SK-N-SH (cell line): ENCODE results near the gene MORF4L1. TPM values are rescaled to one million over a fixed set of nuclear protein-coding genes. Genes with fewer than 3 reads are reported as not detected.

Experiments
- CTCF ChIA-PET: fragments of 300-600, 350-600 bp; formaldehyde crosslinking; extraction: SDS; loops from one replicate; lab custom pipeline; 2021; lab: Yijun Ruan, JAX
- POLR2A ChIA-PET: fragments of 350-600 bp; sonication (Branson Sonifier 250); formaldehyde crosslinking; extraction: SDS; loops from one replicate; lab custom pipeline; 2020; ENCODE audit warnings: antibody characterized with exemption, inconsistent platforms; lab: Yijun Ruan, JAX
- DNase-seq: peaks from one replicate; pipeline ENCODE4 v3.0.0; 2012
- H2AFZ ChIP-seq: fragments of 200-600 bp; sonication (generic); 2 replicates; pipeline ENCODE4 v1.8.1; 2016; ENCODE audit warnings: antibody characterized with exemption, mild to moderate bottlenecking, low read depth
- H3F3A ChIP-seq: fragments of 200-600 bp; sonication (generic); replicated peaks from 2 replicates; pipeline ENCODE3; 2016; ENCODE audit warnings: antibody characterized with exemption, mild to moderate bottlenecking; ENCODE audit not compliant: insufficient read depth
- H3K27ac ChIP-seq, 2 experiments: fragments of 200-500 bp in 1 of 2; fragments of 200-600 bp in 1 of 2; sonication (Bioruptor generic) in 1 of 2; sonication (generic), shearing (Covaris generic) in 1 of 2; 2 replicates each; pipeline versions ENCODE4 v1.5.1 to v1.6.1; 2014 to 2016; ENCODE audit warnings: low read depth in 2 of 2, inconsistent platforms in 1 of 2, low read length in 1 of 2, mild to moderate bottlenecking in 1 of 2, mixed read lengths in 1 of 2
- H3K27me3 ChIP-seq: fragments of 200-600 bp; sonication (generic), shearing (Covaris generic); 2 replicates; pipeline ENCODE4 v1.6.1; 2016; ENCODE audit warnings: mixed run types; ENCODE audit not compliant: insufficient read depth
- H3K36me3 ChIP-seq, 2 experiments: fragments of 200-500 bp in 1 of 2; fragments of 200-600 bp in 1 of 2; sonication (Bioruptor generic) in 1 of 2; sonication (generic) in 1 of 2; replicated peaks in 1 of 2; 2 replicates each; pipeline versions ENCODE3 to v1.5.1; 2014 to 2016; ENCODE audit warnings: low read length in 1 of 2, mild to moderate bottlenecking in 1 of 2; ENCODE audit not compliant: insufficient read depth in 2 of 2, control insufficient read depth in 1 of 2
- H3K4me1 ChIP-seq, 2 experiments: fragments of 200-500 bp in 1 of 2; fragments of 200-600 bp in 1 of 2; sonication (Bioruptor generic) in 1 of 2; sonication (generic), shearing (Covaris generic) in 1 of 2; 2 replicates each; pipeline versions ENCODE4 v1.5.1 to v1.6.1; 2014 to 2016; ENCODE audit warnings: low read depth in 1 of 2, low read length in 1 of 2, mixed run types in 1 of 2; ENCODE audit not compliant: insufficient read depth in 2 of 2, control insufficient read depth in 1 of 2
- H3K4me2 ChIP-seq: fragments of 200-600 bp; sonication (generic), shearing (Covaris generic); 2 replicates; pipeline ENCODE4 v1.6.1; 2017; ENCODE audit warnings: mixed run types
- H3K4me3 ChIP-seq, 2 experiments: fragments of 200-500 bp in 1 of 2; fragments of 200-600 bp in 1 of 2; sonication (Bioruptor generic) in 1 of 2; sonication (generic), shearing (Covaris generic) in 1 of 2; 2 replicates each; pipeline versions ENCODE4 v1.5.1 to v1.8.1; 2014 to 2016; ENCODE audit warnings: low read depth in 2 of 2, inconsistent platforms in 1 of 2, low read length in 1 of 2, mild to moderate bottlenecking in 1 of 2, mixed read lengths in 1 of 2, moderate library complexity in 1 of 2
- H3K79me2 ChIP-seq: fragments of 200-600 bp; sonication (generic); 2 replicates; pipeline ENCODE4 v1.8.1; 2017; ENCODE audit warnings: mild to moderate bottlenecking; ENCODE audit not compliant: insufficient read depth
- H3K9ac ChIP-seq: fragments of 200-600 bp; sonication (generic); 2 replicates; pipeline ENCODE4 v1.6.1; 2017; ENCODE audit warnings: mixed run types
- H3K9me2 ChIP-seq: fragments of 200-600 bp; sonication (generic); 2 replicates; pipeline ENCODE4 v1.6.1; 2017; ENCODE audit warnings: mixed run types
- H3K9me3 ChIP-seq: fragments of 200-600 bp; sonication (generic); 2 replicates; pipeline ENCODE4 v1.6.1; 2017; ENCODE audit warnings: mixed run types, mild to moderate bottlenecking, moderate library complexity
- H4K20me1 ChIP-seq: fragments of 200-600 bp; sonication (generic); 2 replicates; pipeline ENCODE4 v1.6.1; 2017; ENCODE audit warnings: mild to moderate bottlenecking, mixed run types; ENCODE audit not compliant: insufficient read depth
- CHD2 ChIP-seq: fragments of 150-350 bp; IDR thresholded peaks from 2 replicates; pipeline ENCODE4 v1.6.1; 2018; ENCODE audit warnings: low read length; ENCODE audit not compliant: partially characterized antibody
- ELF1 ChIP-seq: IDR thresholded peaks from 2 replicates; pipeline ENCODE4 v1.4.0; 2012
- EZH2phosphoT487 ChIP-seq: fragments of 200-600 bp; sonication (generic); IDR thresholded peaks from 2 replicates; pipeline ENCODE4 v1.6.1; 2017; ENCODE audit warnings: low read depth, mixed run types, mild to moderate bottlenecking, antibody characterized with exemption, moderate library complexity, borderline replicate concordance
- FOSL2 ChIP-seq: IDR thresholded peaks from 2 replicates; pipeline ENCODE4 v1.4.0; 2012; ENCODE audit warnings: low read depth, mild to moderate bottlenecking, moderate library complexity, borderline replicate concordance
- GATA2 ChIP-seq: sonication (generic); formaldehyde crosslinking; IDR thresholded peaks from 2 replicates; pipeline ENCODE4 v1.5.0; 2020; ENCODE audit warnings: mild to moderate bottlenecking, missing genetic modification reagents
- MEF2A ChIP-seq: IDR thresholded peaks from 2 replicates; pipeline ENCODE4 v1.4.0; 2012; ENCODE audit warnings: low read depth, borderline replicate concordance
- RCOR1 ChIP-seq: fragments of 150-350 bp; IDR thresholded peaks from 2 replicates; pipeline ENCODE4 v1.6.1; 2017; ENCODE audit warnings: antibody characterized with exemption, low read length
- REST ChIP-seq: IDR thresholded peaks from 2 replicates; pipeline ENCODE4 v1.6.1; 2012; ENCODE audit warnings: mild to moderate bottlenecking, low read depth, low read length, moderate library complexity
- RXRA ChIP-seq: IDR thresholded peaks from 2 replicates; pipeline ENCODE4 v1.4.0; 2012; ENCODE audit warnings: low read depth, mild to moderate bottlenecking, borderline replicate concordance
- ZBTB33 ChIP-seq: IDR thresholded peaks from 2 replicates; pipeline ENCODE4 v1.4.0; 2012; ENCODE audit warnings: low read depth, borderline replicate concordance
- WGBS: methylation state at CpG from one replicate; pipeline ENCODE4 v1.1.6; 2017; ENCODE audit warnings: low lambda C conversion rate; 5-methylcytosine and 5-hydroxymethylcytosine counted together
- polyA plus RNA-seq, 3 experiments: library from polyadenylated mRNA; depleted of rRNA; stranded (reverse); fragments of >200 nt; gene quantifications; 2 replicates each; pipeline ENCODE4 v1.2.3, GENCODE V29; 2012

The MORF4L1 gene
- polyA plus RNA-seq, 1 of the 3 experiments (the other 2 are of a cell fraction) = 163 TPM

- no peak for TF ChIP-seq REST
- no peak for TF ChIP-seq ELF1
- no peak for TF ChIP-seq EZH2phosphoT487
Observed at GRCh38 chr15:78923480-78924360, 51.0 kb downstream of the MORF4L1 start (continued).

- Histone ChIP-seq H4K20me1 (0 out of 2 replicates have a peak, but pooled peaks cover 4% of the 10 kb centered on the region), H3K9me2 (no peaks in the 10 kb centered on the region), H3K27ac (no peak overlapping the region), H3K9me3 (no peaks in the 10 kb centered on the region), H3F3A (no peaks in the 10 kb centered on the region), H3K9ac (no peak overlapping the region), H3K79me2 (no peaks in the 10 kb centered on the region), H3K4me3 (no peak overlapping the region), H2AFZ (no peak overlapping the region), H3K4me1 (peaks cover 0 to 3% of the 10 kb centered on the region in 2 experiments; a peak in 1 of 4 replicates), H3K4me2 (no peak overlapping the region), H3K36me3 (peaks cover 20 to 36% of the 10 kb centered on the region in 2 experiments)
- WGBS = 89% methylated on average over 7 of the region's 10 CpGs
- CTCF ChIA-PET = interaction anchor here (1.3 to 8.0 kb wide), 3 partner anchors 16 to 259 kb away, joined by 3 to 59 read pairs (median 9); no protein-coding TSS in a partner anchor
- TF ChIP-seq CHD2 (no peak), FOSL2 (no peak), RCOR1 (no peak), ZBTB33 (no peak), GATA2 (CRISPR knock-in tag) (no peak), RXRA (no peak), MEF2A (no peak)
- TF ChIP-seq, all 33 proteins: peak for 0
- DNase-seq = no peak
- POLR2A ChIA-PET = no interaction called here
- H3K27me3 ChIP-seq = no peaks in the 10 kb centered on the region
Observed at GRCh38 chr15:78925076-78925624, 52.5 kb downstream of the MORF4L1 start.
